HL-60 (cell line): ENCODE measurements around the gene FAM53A.

Source experiments
- DNase-seq, 2 experiments: peaks; one replicate each; pipeline ENCODE4 v3.0.0-alpha.2; 2010 to 2020; ENCODE audit warnings: low read depth in 1 of 2, low spot score in 1 of 2
- H3K27ac ChIP-seq: fragments of 250-450 bp; sonication (Bioruptor Pico); replicated peaks from 2 replicates; pipeline ENCODE4 v1.5.1; 2020; ENCODE audit warnings: mild to moderate bottlenecking, moderate library complexity
- H3K27me3 ChIP-seq: fragments of 250-450 bp; sonication (Bioruptor Pico); 2 replicates; pipeline ENCODE4 v1.5.1; 2021; ENCODE audit warnings: mild to moderate bottlenecking, moderate library complexity; ENCODE audit not compliant: insufficient read depth, poor library complexity, severe bottlenecking
- H3K4me3 ChIP-seq: replicated peaks from 2 replicates; pipeline ENCODE4 v1.5.1; 2011; ENCODE audit warnings: mild to moderate bottlenecking, control low read depth, low read length; ENCODE audit not compliant: insufficient read depth
- CTCF ChIP-seq: IDR thresholded peaks from one replicate; pipeline ENCODE4 v1.5.1; 2011; ENCODE audit warnings: low read length, control low read depth, inconsistent platforms; ENCODE audit not compliant: insufficient read depth
- GABPA ChIP-seq: IDR thresholded peaks from 2 replicates; pipeline ENCODE4 v1.6.1; 2012; ENCODE audit warnings: low read depth
- POLR2AphosphoS5 ChIP-seq: IDR thresholded peaks from 2 replicates; pipeline ENCODE4 v1.6.1; 2012; ENCODE audit warnings: low read depth
- REST ChIP-seq: IDR thresholded peaks from 2 replicates; pipeline ENCODE4 v1.6.1; 2012; ENCODE audit warnings: low read depth; ENCODE audit not compliant: insufficient replicate concordance
- SPI1 ChIP-seq: IDR thresholded peaks from 2 replicates; pipeline ENCODE4 v1.6.1; 2012; ENCODE audit warnings: low read depth, mild to moderate bottlenecking, borderline replicate concordance

Gene FAM53A

GRCh38 chr4:1602655-1603412 is 81.3 kb downstream of the FAM53A start:
- H3K27ac ChIP-seq: no peak overlapping the region
- DNase-seq: no peak
- H3K27me3 ChIP-seq: peaks cover 9% of the 10 kb centered on the region
- no peak overlapping the region for H3K4me3 ChIP-seq
- TF ChIP-seq SPI1 (no peak), CTCF (no peak), GABPA (no peak), POLR2AphosphoS5 (no peak), REST (no peak)

- H3K27ac ChIP-seq: no peak overlapping the region
- TF ChIP-seq GABPA (no peak), SPI1 (no peak), CTCF (no peak), REST (no peak), POLR2AphosphoS5 (no peak)
- H3K4me3 ChIP-seq: no peak overlapping the region
- peaks cover 9% of the 10 kb centered on the region for H3K27me3 ChIP-seq
- DNase-seq: no peak
These were observed 82.1 kb downstream of the FAM53A start for GRCh38 chr4:1601852-1602654.

DNA sequence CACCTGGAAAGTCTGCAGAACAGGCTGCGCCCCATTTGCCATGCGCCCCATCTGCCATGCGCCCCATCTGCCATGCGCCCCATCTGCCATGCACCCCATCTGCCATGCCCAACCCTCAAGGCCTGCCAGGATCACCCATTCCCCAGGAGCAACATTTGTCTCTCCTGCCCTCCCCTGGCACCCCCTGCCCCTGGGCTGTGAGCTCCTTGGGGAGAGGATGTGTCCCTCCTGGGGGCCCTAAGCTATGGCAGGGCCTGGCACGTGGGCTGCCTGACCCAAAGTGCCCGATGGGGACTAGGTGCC is 82.6 kb downstream of the FAM53A start:
- no peak for DNase-seq
- TF ChIP-seq GABPA: no peak
- TF ChIP-seq CTCF: no peak
- no peak for TF ChIP-seq SPI1

More for the DNA sequence above, 82.6 kb downstream of the FAM53A start:
- no peak overlapping the region for H3K4me3 ChIP-seq
- no peak overlapping the region for H3K27ac ChIP-seq
- H3K27me3 ChIP-seq: peaks cover 9% of the 10 kb centered on the region
